ENCODE results near the gene MTOR.

Gene MTOR

DNA sequence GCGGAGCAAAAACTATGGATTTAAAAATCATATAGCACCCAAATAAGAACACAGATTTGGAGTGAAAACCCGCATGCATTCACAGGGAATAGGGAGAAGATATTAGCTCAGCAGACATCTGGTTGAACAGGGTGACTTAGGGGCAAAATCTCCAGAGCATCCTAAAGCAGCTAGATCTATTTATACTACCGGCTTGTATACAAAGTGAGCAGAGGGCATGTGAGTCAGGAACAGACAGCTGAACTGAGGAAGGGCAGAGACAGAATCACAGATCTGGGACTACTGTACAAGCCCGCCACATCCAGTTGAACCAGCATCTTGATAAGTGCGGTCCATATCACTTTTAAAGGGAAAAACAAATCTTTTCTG lies 127.5 kb downstream of the MTOR start:
- TF ChIP-seq, protein P1, sequence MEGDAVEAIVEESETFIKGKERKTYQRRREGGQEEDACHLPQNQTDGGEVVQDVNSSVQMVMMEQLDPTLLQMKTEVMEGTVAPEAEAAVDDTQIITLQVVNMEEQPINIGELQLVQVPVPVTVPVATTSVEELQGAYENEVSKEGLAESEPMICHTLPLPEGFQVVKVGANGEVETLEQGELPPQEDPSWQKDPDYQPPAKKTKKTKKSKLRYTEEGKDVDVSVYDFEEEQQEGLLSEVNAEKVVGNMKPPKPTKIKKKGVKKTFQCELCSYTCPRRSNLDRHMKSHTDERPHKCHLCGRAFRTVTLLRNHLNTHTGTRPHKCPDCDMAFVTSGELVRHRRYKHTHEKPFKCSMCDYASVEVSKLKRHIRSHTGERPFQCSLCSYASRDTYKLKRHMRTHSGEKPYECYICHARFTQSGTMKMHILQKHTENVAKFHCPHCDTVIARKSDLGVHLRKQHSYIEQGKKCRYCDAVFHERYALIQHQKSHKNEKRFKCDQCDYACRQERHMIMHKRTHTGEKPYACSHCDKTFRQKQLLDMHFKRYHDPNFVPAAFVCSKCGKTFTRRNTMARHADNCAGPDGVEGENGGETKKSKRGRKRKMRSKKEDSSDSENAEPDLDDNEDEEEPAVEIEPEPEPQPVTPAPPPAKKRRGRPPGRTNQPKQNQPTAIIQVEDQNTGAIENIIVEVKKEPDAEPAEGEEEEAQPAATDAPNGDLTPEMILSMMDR (IDR thresholded peaks at IDR 0.05; ENCODE audit: low read depth, low read length) = no peak
- DNase-seq (ENCODE audit: extremely low read depth, low read depth) = no peak

DNA sequence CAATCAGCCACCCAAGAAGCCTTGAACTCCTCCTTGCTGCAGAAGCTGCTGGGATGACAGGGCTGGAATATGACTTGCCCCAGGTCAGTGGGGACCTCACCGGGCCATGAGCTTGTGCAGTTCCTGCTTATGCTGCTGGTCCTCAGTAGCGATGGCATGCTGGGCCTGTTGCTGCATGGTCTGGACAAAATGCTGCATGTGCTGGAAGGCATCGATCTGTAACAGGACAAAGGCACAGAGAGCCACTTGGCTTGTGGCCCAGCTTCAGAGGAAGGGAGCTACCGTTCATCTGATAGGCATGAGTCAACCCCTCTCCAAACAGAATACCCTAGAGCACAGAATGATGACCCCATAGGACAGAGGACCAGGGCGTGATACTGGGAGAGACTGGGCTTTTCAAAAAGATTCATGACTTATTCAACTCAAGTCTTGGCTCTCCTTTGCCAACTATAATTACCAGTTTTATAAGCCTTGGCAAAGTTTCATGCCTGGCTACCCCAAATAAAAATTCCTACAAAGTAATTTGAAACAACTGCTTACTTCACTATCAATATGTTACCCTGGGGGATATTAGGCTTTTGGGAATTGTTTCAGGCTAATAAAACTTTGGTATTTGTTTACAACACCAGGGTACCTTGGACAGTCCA lies 128.0 kb downstream of the MTOR start:
- no peak for DNase-seq (ENCODE audit: extremely low read depth, low read depth)
- TF ChIP-seq, protein P1 (IDR thresholded peaks at IDR 0.05; ENCODE audit: low read depth, low read length) = no peak

DNA sequence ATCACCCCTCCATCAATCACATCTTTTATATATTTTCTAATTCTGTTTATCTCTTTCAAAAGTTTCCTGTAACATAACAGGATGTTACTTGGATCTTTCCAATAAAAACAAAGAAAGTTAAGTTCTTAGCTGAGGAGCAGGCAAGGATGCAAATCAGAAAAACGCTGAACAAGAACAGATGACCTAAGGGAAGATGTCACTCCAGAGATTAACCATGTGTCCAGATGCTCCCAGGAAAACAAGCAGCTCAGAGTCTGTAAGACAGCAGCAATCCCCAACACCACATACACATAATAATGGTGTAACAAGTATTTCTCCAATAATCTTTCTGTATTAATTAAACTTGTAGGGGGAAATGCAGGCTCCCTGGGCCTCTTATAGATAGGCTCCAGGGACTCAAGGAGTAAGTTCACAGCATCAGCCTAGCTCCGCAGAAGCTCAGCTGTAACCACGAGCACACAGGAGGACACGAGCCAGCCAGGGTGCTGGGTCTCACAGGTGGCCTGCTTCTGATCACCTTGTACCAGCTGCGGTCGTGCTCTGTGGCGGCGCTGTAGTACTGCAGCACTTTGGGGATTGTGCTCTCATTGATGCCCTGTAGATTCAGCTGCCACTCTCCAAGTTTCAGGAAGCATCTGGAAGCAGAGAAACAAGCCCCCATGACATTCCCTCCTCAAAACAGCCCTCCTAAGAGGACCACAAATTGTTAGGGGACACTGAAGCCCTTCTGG lies 129.6 kb downstream of the MTOR start:
- no peak for DNase-seq (ENCODE audit: extremely low read depth, low read depth)
- TF ChIP-seq, protein P1 (IDR thresholded peaks at IDR 0.05; ENCODE audit: low read depth, low read length) = no peak

DNA sequence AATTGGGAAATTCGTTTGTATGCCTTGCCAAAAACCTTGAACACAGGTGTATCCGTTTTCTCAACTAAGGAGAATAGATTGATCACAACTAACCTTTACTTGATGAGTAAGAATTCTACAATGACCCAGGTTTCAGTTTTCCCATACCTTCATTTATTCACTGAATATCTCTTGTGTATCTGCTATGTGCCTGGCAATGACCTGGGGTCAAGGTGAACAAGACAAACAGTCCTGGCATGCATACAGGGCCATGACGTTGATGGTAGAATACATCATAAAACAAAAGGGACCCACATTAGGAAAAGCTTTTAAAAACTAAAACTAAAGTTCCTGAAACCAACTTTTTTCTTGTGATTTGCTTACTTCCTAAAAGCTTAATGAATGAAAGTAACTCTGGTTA lies 130.5 kb downstream of the MTOR start:
- no peak for DNase-seq (ENCODE audit: extremely low read depth, low read depth)
- TF ChIP-seq, protein P1 (IDR thresholded peaks at IDR 0.05; ENCODE audit: low read depth, low read length) = no peak

DNA sequence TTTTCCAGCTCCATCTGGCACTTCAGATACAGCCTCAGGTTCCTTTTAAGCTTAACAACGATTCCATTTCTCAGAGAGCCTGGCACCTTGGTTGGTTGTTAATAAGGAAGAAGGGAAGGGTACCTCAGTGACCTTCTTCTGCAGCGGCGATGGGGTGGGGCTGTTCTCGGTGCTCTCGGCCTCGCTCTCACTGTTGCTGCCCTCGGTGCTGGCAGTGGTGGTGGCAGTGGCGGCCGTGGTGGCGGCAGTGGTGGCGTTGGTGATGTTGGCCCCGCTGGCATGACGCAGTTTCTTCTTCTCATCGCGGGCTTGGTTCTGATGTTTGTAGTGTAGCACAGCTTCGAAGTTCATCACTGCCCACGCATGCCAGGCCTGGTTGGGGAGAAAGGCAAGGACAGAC lies 131.9 kb downstream of the MTOR start:
- TF ChIP-seq, protein P1 (IDR thresholded peaks at IDR 0.05; ENCODE audit: low read depth, low read length) = no peak

DNA sequence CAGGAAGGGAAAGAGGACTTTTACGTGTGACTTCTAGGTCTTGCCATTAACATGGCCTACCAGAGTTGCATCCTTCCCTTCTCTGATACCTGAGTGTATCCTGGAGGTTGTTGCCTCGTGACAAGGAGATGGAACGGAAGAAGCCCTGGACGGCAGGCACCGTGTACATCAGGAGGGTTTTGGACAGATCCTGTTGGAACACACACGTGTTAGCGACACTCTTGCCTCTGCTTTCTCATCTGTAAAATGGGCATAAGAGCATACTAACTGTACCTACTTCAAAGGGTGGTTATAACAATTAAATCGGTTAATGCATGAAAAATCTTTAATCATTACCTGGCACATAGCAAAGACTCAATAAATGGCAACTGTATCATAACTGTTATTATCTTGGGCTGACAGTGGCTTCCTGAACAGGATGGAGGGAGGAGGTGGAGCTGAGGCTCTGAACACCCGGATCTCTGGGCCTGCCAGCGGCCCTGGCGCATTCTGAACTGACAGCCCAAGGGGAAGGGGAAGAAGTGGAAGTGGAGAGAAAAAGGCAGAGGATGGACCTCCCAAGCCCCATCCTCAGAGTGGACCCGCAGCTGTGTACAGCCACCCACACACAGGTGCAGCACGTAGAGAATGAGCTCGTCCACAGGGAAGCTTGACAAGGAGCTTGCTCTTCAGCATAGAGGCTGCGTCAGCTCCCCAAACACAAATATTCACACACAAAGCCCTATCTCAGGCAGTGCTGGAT lies 132.5 kb downstream of the MTOR start:
- TF ChIP-seq, protein P1 (IDR thresholded peaks at IDR 0.05; ENCODE audit: low read depth, low read length) = no peak

More for the DNA sequence above, 131.9 kb downstream of the MTOR start:
- no peak for DNase-seq (ENCODE audit: extremely low read depth, low read depth)

DNA sequence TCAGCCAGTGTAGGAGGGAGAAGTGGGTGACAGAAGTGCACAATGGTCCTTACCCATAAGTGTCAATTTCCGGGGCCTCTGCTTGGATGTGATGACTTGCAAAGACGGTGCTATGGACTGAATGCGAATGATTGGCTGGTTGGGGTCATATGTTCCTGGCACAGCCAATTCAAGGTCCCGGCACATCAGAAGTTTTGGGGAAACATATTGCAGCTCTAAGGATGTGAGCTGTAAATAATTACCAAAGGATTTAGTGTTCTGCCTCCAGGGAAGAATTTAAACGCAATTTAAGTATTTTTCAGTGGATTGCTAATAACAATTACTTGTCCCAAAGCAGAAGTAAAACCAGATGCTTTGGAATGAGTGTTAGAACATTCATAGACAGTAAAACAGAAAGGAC lies 135.8 kb downstream of the MTOR start:
- no peak for DNase-seq (ENCODE audit: extremely low read depth, low read depth)
- TF ChIP-seq, protein P1 (IDR thresholded peaks at IDR 0.05; ENCODE audit: low read depth, low read length) = no peak

More for the DNA sequence above, 132.5 kb downstream of the MTOR start:
- DNase-seq (ENCODE audit: extremely low read depth, low read depth) = no peak
